Left lung (tissue), 10 donors: Measurements from ENCODE around the gene TNFRSF14. TPM values are rescaled to one million over a fixed set of nuclear protein-coding genes. Genes with fewer than 3 reads are reported as not detected.
"Not testable (repeated sequence)": the region's sequence is repeated elsewhere in the genome, so short reads cannot be mapped to it uniquely, and the experiment has no call there.

Experiments
- ATAC-seq: fragments of 200-7000 bp; cut with Tn5 transposase; one replicate; pipeline ENCODE4 v1.9.1; 2020; ENCODE audit warnings: moderate library complexity
- DNase-seq, 4 donors: peaks; one replicate each; pipeline ENCODE4 v3.0.0-alpha.2; 2013 to 2020
- H3K27ac ChIP-seq, 2 donors: fragments of 200-600 bp; sonication (generic) in 1 of 2; one replicate each; pipeline versions ENCODE4 v1.5.0 to v1.8.0; 2020 to 2021
- H3K27me3 ChIP-seq, 2 donors: fragments of 200-600 bp; sonication (generic) in 1 of 2; one replicate each; pipeline versions ENCODE4 v1.5.0 to v1.8.0; 2020 to 2021
- H3K36me3 ChIP-seq, 2 donors: fragments of 200-600 bp; sonication (generic) in 1 of 2; one replicate each; pipeline versions ENCODE4 v1.5.0 to v1.8.0; 2020 to 2021
- H3K4me1 ChIP-seq, 2 donors: fragments of 200-600 bp; one replicate each; pipeline ENCODE4 v1.8.0; 2021
- H3K4me3 ChIP-seq, 2 donors: fragments of 200-600 bp; sonication (generic) in 1 of 2; one replicate each; pipeline versions ENCODE4 v1.5.0 to v1.8.0; 2020 to 2021; ENCODE audit warnings: mild to moderate bottlenecking in 1 of 2
- H3K9me3 ChIP-seq, 2 donors: fragments of 200-600 bp; sonication (generic) in 1 of 2; one replicate each; pipeline versions ENCODE4 v1.5.0 to v1.8.0; 2020 to 2021
- intact Hi-C, 2 donors: fragments of 100-400 bp; cut with DNase I; formaldehyde crosslinking; loops; one replicate each; pipeline versions ENCODE4 v1.11.2 to v1.14.2; 2022
- polyA plus RNA-seq, 6 donors: library from polyadenylated mRNA; unstranded; fragments of 120-200 nt; gene quantifications; one replicate each; pipeline ENCODE4 v1.2.1, GENCODE V29; 2013; ENCODE audit not compliant: insufficient read length in 6 of 6
- total RNA-seq, 2 donors: library from RNA; stranded (reverse); fragmentation: NEBNext Ultra II Directional; extraction: Animal tissue kit (Norgen Biotek cat#: 25700); gene quantifications; one replicate each; pipeline ENCODE4 v1.2.1, GENCODE V29; 2021
- TF ChIP-seq, protein P1 (sequence below), 2 donors: fragments of 200-600 bp; sonication (generic) in 1 of 2; IDR thresholded peaks; one replicate each; pipeline versions ENCODE4 v1.5.0 to v1.8.0; 2021; ENCODE audit warnings: antibody characterized with exemption in 2 of 2
- donor health status: DM: no; HTN: yes; CAD: no.
- donor health status: DM: no; HTN: no; CAD: no.

The TNFRSF14 gene
- total and polyA plus RNA-seq, 8 donors, result 24.2 to 109 (median 30.3) TPM

DNA sequence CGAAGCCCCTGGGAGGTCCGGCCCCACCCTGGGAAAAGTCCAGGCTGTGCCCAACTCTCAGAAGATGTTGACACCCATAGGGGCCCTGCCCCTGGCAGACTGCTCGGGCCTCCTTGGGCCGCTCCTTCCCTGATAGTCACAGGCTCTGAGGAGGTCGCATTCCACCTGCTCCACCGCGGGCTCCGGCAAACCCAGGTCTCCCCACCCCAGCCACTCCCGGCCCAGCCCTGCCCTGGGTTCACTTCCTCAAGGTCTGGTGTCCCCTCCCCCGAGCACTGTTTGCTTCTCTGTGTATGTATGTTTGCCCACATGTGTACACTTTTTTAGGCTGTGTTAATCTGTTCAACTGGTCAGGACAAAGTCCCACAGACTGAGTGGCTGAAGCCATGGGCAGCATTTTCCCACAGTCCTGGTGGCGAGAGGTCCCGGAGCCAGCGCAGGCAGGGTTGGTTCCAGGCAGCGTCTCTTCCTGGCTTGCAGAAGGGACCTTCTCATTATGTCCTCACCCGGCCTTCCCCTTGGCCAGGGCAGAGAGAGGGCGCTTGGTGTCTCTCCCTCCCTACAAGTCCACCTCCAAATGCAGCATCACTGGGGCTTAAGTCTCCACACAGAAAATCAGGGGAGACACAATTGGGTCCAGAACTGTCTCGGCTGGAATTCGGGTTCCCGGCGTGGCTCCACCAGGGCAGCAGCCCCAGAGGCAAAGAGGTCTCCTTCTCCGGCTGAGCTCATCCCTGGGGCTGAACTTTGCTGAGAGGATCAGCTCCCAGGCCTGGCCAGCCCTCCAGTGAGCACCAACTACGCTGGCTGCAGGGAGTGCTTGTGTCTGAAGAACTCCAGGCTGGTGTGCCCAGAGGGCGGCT is 19.9 kb downstream of the TNFRSF14 start:
- Histone ChIP-seq H3K4me1 (peaks cover 10 to 42% of the 10 kb centered on the region in 2 donors), H3K27me3 (no peaks in the 10 kb centered on the region), H3K27ac (peak overlapping the region in 1 of 2 donors; percentile 59), H3K4me3 (no peak overlapping the region), H3K36me3 (no peaks in the 10 kb centered on the region), H3K9me3 (peaks cover 0 to 6% of the 10 kb centered on the region in 2 donors)
- intact Hi-C loops, result no loop called here
- TF ChIP-seq, protein P1, sequence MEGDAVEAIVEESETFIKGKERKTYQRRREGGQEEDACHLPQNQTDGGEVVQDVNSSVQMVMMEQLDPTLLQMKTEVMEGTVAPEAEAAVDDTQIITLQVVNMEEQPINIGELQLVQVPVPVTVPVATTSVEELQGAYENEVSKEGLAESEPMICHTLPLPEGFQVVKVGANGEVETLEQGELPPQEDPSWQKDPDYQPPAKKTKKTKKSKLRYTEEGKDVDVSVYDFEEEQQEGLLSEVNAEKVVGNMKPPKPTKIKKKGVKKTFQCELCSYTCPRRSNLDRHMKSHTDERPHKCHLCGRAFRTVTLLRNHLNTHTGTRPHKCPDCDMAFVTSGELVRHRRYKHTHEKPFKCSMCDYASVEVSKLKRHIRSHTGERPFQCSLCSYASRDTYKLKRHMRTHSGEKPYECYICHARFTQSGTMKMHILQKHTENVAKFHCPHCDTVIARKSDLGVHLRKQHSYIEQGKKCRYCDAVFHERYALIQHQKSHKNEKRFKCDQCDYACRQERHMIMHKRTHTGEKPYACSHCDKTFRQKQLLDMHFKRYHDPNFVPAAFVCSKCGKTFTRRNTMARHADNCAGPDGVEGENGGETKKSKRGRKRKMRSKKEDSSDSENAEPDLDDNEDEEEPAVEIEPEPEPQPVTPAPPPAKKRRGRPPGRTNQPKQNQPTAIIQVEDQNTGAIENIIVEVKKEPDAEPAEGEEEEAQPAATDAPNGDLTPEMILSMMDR (IDR thresholded peaks at IDR 0.05), result no peak
- DNase-seq (peak in 2 of 4 donors; percentile 43 to 81), ATAC-seq (peak; percentile 6)

DNA sequence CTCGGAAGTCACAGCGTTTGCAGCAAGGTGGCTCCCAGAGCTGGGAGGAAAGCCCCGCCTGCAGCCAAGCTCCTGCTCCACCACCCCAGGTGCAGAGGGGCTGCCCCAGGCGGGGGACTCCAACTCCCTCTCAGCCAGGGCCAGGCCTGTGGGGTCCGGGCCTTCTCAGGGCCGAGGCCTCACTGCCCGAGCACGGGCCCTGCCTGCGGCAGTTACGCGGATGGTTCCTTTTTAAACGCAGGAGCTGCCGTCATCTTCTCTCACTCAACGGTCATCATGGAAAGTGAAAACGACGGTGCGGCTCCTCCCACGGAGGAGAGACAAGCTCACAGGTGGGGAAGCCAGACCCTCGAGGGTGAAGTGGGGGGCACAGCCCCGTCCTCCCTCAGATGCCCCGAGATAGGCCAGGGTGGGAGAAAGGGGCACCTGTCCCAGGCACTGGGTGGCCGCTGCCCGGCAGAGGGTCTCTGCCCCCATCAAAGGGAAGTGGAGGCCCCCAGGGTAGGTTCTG is 21.4 kb downstream of the TNFRSF14 start:
- peaks cover 10 to 55% of the 10 kb centered on the region in 2 donors for H3K4me1 ChIP-seq
- peak overlapping the region in 1 of 2 donors; percentile 19 for H3K4me3 ChIP-seq
- H3K27ac ChIP-seq, result peak overlapping the region; percentile 83
- DNase-seq, intact Hi-C loops, ATAC-seq, H3K36me3 ChIP-seq, H3K9me3 ChIP-seq, H3K27me3 ChIP-seq: not testable (repeated sequence)

GRCh38 chr1:2578758-2579118 is 22.6 kb downstream of the TNFRSF14 start:
- Histone ChIP-seq H3K27me3 (no peaks in the 10 kb centered on the region), H3K9me3 (no peaks in the 10 kb centered on the region), H3K4me3 (no peak overlapping the region), H3K27ac (peak overlapping the region; percentile 83), H3K36me3 (no peaks in the 10 kb centered on the region), H3K4me1 (peaks cover 14 to 67% of the 10 kb centered on the region in 2 donors)
- no peak for ATAC-seq
- TF ChIP-seq, protein P1 (IDR thresholded peaks at IDR 0.05), result no peak
- no peak for DNase-seq
- intact Hi-C loops, result no loop called here

DNA sequence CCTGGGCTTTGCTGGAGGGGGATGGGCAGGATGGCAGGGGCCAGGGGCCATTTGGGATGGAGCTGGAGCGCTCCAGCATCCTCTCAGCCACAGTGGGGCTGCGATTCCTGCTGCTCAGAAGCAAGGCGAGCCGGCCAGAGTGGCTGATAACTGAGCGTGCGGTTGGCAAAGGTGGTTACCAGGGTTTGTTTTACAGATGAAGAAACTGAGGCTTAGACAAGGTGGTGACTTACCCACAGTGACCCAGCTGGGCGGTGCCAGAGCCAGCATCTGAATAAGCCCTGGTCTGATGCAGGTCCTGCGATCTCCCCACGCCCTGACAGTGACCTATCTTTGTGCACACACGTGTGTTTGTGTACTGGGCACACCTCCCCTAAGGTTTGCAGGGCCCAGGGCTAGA is 24.5 kb downstream of the TNFRSF14 start:
- Histone ChIP-seq H3K27me3 (no peaks in the 10 kb centered on the region), H3K9me3 (no peaks in the 10 kb centered on the region), H3K27ac (no peak overlapping the region), H3K36me3 (no peaks in the 10 kb centered on the region), H3K4me3 (no peak overlapping the region), H3K4me1 (peaks cover 31 to 83% of the 10 kb centered on the region in 2 donors)
- peak in 1 of 4 donors; percentile 46 for DNase-seq
- no peak for ATAC-seq
- TF ChIP-seq, protein P1 (IDR thresholded peaks at IDR 0.05), result no peak
- intact Hi-C loops, result no loop called here

DNA sequence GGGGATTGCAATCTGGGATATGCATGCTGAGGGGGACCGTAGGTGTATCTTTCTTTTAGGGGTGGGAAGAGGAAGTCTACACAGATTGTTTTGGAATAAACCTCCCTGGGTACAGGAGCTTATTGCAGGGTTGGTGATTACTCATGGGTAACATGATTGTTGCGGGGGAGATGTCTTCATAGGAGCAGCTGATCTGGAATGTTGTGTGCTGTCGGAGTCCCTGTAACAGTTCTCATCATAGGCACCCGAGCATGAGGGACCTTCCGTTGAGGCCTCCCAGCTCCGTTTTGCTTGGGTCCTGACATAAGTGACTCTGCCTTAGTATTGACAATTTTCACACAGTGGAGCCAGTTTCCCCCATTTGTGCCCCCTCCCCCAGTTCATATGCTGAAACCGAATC is 26.2 kb downstream of the TNFRSF14 start:
- Histone ChIP-seq H3K4me3 (no peak overlapping the region), H3K27me3 (peaks cover 0 to 6% of the 10 kb centered on the region in 2 donors), H3K9me3 (no peaks in the 10 kb centered on the region), H3K36me3 (no peaks in the 10 kb centered on the region), H3K27ac (peak overlapping the region in 1 of 2 donors; percentile 50), H3K4me1 (peaks cover 26 to 71% of the 10 kb centered on the region in 2 donors)
- no peak for ATAC-seq
- intact Hi-C loops, result no loop called here
- TF ChIP-seq, protein P1 (IDR thresholded peaks at IDR 0.05), result no peak
- DNase-seq, result peak in 1 of 4 donors; percentile 2
